GM23338 (cell line): ENCODE data around the gene NUCKS1. TPM values are rescaled to one million over a fixed set of nuclear protein-coding genes. Genes with fewer than 3 reads are reported as not detected.

Experiments used
- ATAC-seq: fragments of 200-7000 bp; cut with Tn5 transposase; 3 replicates; pipeline ENCODE4 v1.9.1; 2020
- DNase-seq: peaks from one replicate; pipeline ENCODE4 v3.0.0-alpha.2; 2015; ENCODE audit warnings: low spot score
- H2AFZ ChIP-seq: fragments of 200-600 bp; sonication (generic); 2 replicates; pipeline ENCODE4 v1.8.0; 2016; ENCODE audit warnings: antibody characterized with exemption, mild to moderate bottlenecking, moderate library complexity
- H3F3A ChIP-seq: fragments of 200-600 bp; sonication (generic); replicated peaks from 2 replicates; pipeline ENCODE4 v1.8.0; 2017; ENCODE audit warnings: antibody characterized with exemption, mixed run types, low read depth
- H3K27ac ChIP-seq: fragments of 200-600 bp; sonication (generic); 2 replicates; pipeline ENCODE4 v1.6.1; 2016; ENCODE audit warnings: low read depth
- H3K27me3 ChIP-seq: fragments of 200-600 bp; sonication (generic); 2 replicates; pipeline ENCODE4 v1.8.0; 2016; ENCODE audit warnings: mild to moderate bottlenecking, mixed run types, moderate library complexity; ENCODE audit not compliant: insufficient read depth
- H3K36me3 ChIP-seq: fragments of 200-600 bp; sonication (generic); 2 replicates; pipeline ENCODE4 v1.8.0; 2016; ENCODE audit warnings: mild to moderate bottlenecking; ENCODE audit not compliant: insufficient read depth
- H3K4me1 ChIP-seq: fragments of 200-600 bp; sonication (generic); 2 replicates; pipeline ENCODE4 v1.8.0; 2016; ENCODE audit warnings: mild to moderate bottlenecking, moderate library complexity; ENCODE audit not compliant: insufficient read depth
- H3K4me2 ChIP-seq: fragments of 200-600 bp; sonication (generic); 2 replicates; pipeline ENCODE4 v1.7.1; 2017; ENCODE audit warnings: mixed run types
- H3K4me3 ChIP-seq: fragments of 200-600 bp; sonication (generic); 2 replicates; pipeline ENCODE4 v1.6.1; 2016; ENCODE audit warnings: mixed run types
- H3K79me2 ChIP-seq: fragments of 200-600 bp; sonication (generic); replicated peaks from 2 replicates; pipeline ENCODE4 v1.8.0; 2017; ENCODE audit warnings: mild to moderate bottlenecking; ENCODE audit not compliant: insufficient read depth
- H3K9me2 ChIP-seq: fragments of 200-600 bp; sonication (generic); 2 replicates; pipeline ENCODE4 v1.8.0; 2017; ENCODE audit not compliant: insufficient read depth
- H4K20me1 ChIP-seq: fragments of 200-600 bp; sonication (generic); replicated peaks from 2 replicates; pipeline ENCODE4 v1.8.0; 2017; ENCODE audit warnings: mild to moderate bottlenecking; ENCODE audit not compliant: insufficient read depth
- H3K27ac Mint-ChIP-seq: 2 replicates; pipeline ENCODE4 v1.8.0; 2020; ENCODE audit warnings: inconsistent platforms, mild to moderate bottlenecking, moderate library complexity, mixed read lengths
- H3K27me3 Mint-ChIP-seq: 3 replicates; pipeline ENCODE4 v1.8.0; 2022; ENCODE audit warnings: low read depth, mild to moderate bottlenecking, moderate library complexity, mixed read lengths, inconsistent platforms; ENCODE audit not compliant: insufficient read depth, poor library complexity
- H3K36me3 Mint-ChIP-seq: 3 replicates; pipeline ENCODE4 v1.8.0; 2021; ENCODE audit warnings: low read depth, mild to moderate bottlenecking, inconsistent platforms, moderate library complexity, mixed read lengths
- H3K4me1 Mint-ChIP-seq: 3 replicates; pipeline ENCODE4 v1.8.0; 2020; ENCODE audit warnings: mild to moderate bottlenecking, inconsistent platforms, mixed read lengths
- H3K4me3 Mint-ChIP-seq: 3 replicates; pipeline ENCODE4 v1.8.0; 2021; ENCODE audit warnings: moderate library complexity, mild to moderate bottlenecking, inconsistent platforms, mixed read lengths
- H3K9me3 Mint-ChIP-seq: 3 replicates; pipeline ENCODE4 v1.8.0; 2020; ENCODE audit warnings: moderate library complexity, mild to moderate bottlenecking, inconsistent platforms, mixed read lengths
- CREB1 ChIP-seq: fragments of 250-450 bp; sonication (Bioruptor Pico); IDR thresholded peaks from 2 replicates; pipeline ENCODE4 v1.5.0; 2020; ENCODE audit warnings: low read depth, mild to moderate bottlenecking, moderate library complexity
- EZH2phosphoT487 ChIP-seq: fragments of 200-600 bp; sonication (generic); IDR thresholded peaks from one replicate; pipeline ENCODE4 v1.8.1; 2018; ENCODE audit warnings: antibody characterized with exemption; ENCODE audit not compliant: unreplicated experiment
- JUNB ChIP-seq: IDR thresholded peaks from one replicate; pipeline ENCODE4 v1.6.1; 2016; ENCODE audit warnings: antibody characterized with exemption; ENCODE audit not compliant: unreplicated experiment
- NANOG ChIP-seq: IDR thresholded peaks from 2 replicates; pipeline ENCODE4 v1.6.1; 2016; ENCODE audit warnings: antibody characterized with exemption, borderline replicate concordance
- POLR2AphosphoS5 ChIP-seq: IDR thresholded peaks from 2 replicates; pipeline ENCODE4 v1.6.1; 2016; ENCODE audit warnings: antibody characterized with exemption, low read depth
- STAT1 ChIP-seq: IDR thresholded peaks from one replicate; pipeline ENCODE4 v1.6.1; 2016; ENCODE audit warnings: antibody characterized with exemption; ENCODE audit not compliant: unreplicated experiment
- ZNF114 ChIP-seq: fragments of 250-450 bp; sonication (Bioruptor Pico); IDR thresholded peaks from 2 replicates; pipeline ENCODE4 v1.5.0; 2020; ENCODE audit warnings: mild to moderate bottlenecking, moderate library complexity
- ZNF331 ChIP-seq: fragments of 250-450 bp; sonication (Bioruptor Pico); IDR thresholded peaks from 2 replicates; pipeline ENCODE4 v1.5.0; 2020; ENCODE audit warnings: low read depth, mild to moderate bottlenecking, moderate library complexity
- polyA plus RNA-seq: library from polyadenylated mRNA; unstranded; fragments of >200 nt; fragmentation: Nextera tagmentation; extraction: Ambion mirVana; gene quantifications from 2 replicates; pipeline ENCODE4 v1.2.1, GENCODE V29; 2016
- total RNA-seq: library from RNA; depleted of rRNA; stranded (reverse); fragments of >200 nt; shearing (Covaris generic); gene quantifications from 2 replicates; pipeline ENCODE4 v1.2.3, GENCODE V29; 2014
- TF ChIP-seq, protein P1 (sequence below), 2 experiments: fragments of 200-600 bp in 1 of 2; sonication (generic) in 1 of 2; conservative IDR thresholded peaks; 2 replicates each; pipeline versions ENCODE4 v1.5.1 to v1.6.1; 2016 to 2017; ENCODE audit warnings: antibody characterized with exemption in 2 of 2, low read depth in 2 of 2, mild to moderate bottlenecking in 2 of 2, moderate library complexity in 1 of 2
- TF ChIP-seq, protein P2 (sequence below): IDR thresholded peaks from one replicate; pipeline ENCODE4 v1.6.1; 2018; ENCODE audit warnings: antibody characterized with exemption; ENCODE audit not compliant: unreplicated experiment
- TF ChIP-seq, protein P3 (sequence below): IDR thresholded peaks from 2 replicates; pipeline ENCODE4 v1.6.1; 2016; ENCODE audit warnings: antibody characterized with exemption

NUCKS1 gene
- total and polyA plus RNA-seq, 2 experiments from 2014 or later, result 255 to 307 TPM

DNA sequence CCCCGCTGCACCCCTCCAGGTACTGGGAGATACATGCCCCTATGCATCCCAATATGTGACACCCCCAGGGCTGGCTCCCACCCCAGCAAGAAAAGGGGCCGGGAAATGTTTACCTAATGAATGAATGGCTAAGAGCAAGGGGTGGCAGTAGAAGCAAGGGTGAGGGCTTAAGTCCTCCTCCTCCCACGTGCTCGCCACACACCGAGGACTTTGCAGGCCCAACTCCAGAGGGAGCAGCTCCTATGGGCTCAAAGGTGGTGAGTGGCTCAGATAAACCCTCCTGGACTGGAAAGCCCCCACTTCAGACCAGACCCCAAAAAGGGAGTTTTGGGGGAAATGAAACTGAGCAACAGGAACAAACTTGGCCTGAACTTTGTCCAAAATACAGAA lies 81.0 kb downstream of the NUCKS1 start:
- TF ChIP-seq STAT1 (no peak), JUNB (no peak)
- TF ChIP-seq, protein P1, sequence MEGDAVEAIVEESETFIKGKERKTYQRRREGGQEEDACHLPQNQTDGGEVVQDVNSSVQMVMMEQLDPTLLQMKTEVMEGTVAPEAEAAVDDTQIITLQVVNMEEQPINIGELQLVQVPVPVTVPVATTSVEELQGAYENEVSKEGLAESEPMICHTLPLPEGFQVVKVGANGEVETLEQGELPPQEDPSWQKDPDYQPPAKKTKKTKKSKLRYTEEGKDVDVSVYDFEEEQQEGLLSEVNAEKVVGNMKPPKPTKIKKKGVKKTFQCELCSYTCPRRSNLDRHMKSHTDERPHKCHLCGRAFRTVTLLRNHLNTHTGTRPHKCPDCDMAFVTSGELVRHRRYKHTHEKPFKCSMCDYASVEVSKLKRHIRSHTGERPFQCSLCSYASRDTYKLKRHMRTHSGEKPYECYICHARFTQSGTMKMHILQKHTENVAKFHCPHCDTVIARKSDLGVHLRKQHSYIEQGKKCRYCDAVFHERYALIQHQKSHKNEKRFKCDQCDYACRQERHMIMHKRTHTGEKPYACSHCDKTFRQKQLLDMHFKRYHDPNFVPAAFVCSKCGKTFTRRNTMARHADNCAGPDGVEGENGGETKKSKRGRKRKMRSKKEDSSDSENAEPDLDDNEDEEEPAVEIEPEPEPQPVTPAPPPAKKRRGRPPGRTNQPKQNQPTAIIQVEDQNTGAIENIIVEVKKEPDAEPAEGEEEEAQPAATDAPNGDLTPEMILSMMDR (conservative IDR thresholded peaks at IDR 0.05; ENCODE audit: low read depth in 2 of 2), result 0 out of 4 replicates have a peak, but pooled peaks of 1 of the 2 experiments have one; percentile 12
- H3K9me2 ChIP-seq, result no peaks in the 10 kb centered on the region
- H3K27me3 Mint-ChIP-seq, result peaks cover 16% of the 10 kb centered on the region
- no peaks in the 10 kb centered on the region for H3K9me3 Mint-ChIP-seq
- H3K27me3 ChIP-seq, result no peaks in the 10 kb centered on the region
- ATAC-seq (0 out of 3 replicates have a peak, but pooled peaks have one; percentile 2), DNase-seq (no peak)
- no peaks in the 10 kb centered on the region; the same call in 1 of the 2 replicates for H4K20me1 ChIP-seq
- H3K4me1 Mint-ChIP-seq, result peaks cover 72% of the 10 kb centered on the region
- peak overlapping the region; percentile 78 for H3K4me2 ChIP-seq
- no peak overlapping the region; the same call in 2 of the 3 replicates for H3K4me3 Mint-ChIP-seq
- H3K36me3 Mint-ChIP-seq, result no peaks in the 10 kb centered on the region
- H3K27ac ChIP-seq, result no peak overlapping the region
- no peak overlapping the region for H2AFZ ChIP-seq
- peak overlapping the region; percentile 84; the same call in 1 of the 2 replicates for H3K27ac Mint-ChIP-seq
- peaks cover 30% of the 10 kb centered on the region for H3K79me2 ChIP-seq
- H3K4me3 ChIP-seq, result no peak overlapping the region
- H3F3A ChIP-seq, result 0 out of 2 replicates have a peak, but pooled peaks cover 5% of the 10 kb centered on the region
- H3K4me1 ChIP-seq, result peaks cover 56% of the 10 kb centered on the region
- H3K36me3 ChIP-seq, result no peaks in the 10 kb centered on the region

DNA sequence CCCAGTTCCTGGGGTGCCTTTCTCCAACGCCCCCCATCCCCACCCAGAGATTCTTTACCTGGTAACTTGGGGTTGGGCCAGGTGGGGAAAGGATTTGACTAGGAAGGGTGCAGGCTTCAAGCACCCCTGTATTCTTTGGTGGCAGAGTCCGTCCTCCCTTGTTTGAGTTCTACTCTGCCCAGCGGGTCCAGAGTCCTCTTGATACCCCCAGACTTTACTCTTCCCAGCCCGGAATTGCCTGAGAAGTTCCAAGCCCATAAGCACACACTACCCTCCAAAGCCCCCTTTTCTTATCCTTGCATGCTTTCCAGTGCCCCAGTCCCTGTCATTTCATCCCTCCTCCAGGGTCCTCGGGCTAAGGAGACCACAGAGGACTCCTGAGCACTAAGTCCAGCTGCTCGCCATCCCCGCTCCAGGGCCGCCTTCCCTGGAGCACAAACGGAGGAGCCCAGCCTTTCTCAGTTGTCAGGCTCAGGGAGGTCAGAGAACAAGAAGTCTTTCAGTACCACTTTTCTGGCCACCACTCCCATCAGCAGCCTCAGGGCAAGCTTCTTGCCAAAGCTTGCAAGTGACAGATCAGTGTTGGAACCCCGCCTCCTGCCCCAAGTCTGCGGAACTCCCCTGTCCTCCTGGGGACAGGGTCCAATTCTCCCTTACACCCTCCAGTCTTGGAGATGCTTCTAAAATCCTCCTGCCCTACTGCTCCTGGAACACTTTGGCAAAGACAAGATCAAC lies 81.9 kb downstream of the NUCKS1 start:
- 0 out of 2 replicates have a peak, but pooled peaks cover 5% of the 10 kb centered on the region for H3F3A ChIP-seq
- peaks cover 48% of the 10 kb centered on the region for H3K4me1 ChIP-seq
- no peaks in the 10 kb centered on the region for H3K36me3 ChIP-seq
- H3K79me2 ChIP-seq, result peaks cover 30% of the 10 kb centered on the region
- Mint-ChIP-seq H3K4me3 (no peak overlapping the region), H3K27ac (no peak overlapping the region), H3K9me3 (no peaks in the 10 kb centered on the region), H3K36me3 (no peaks in the 10 kb centered on the region), H3K27me3 (peaks cover 16% of the 10 kb centered on the region), H3K4me1 (peaks cover 67% of the 10 kb centered on the region)
- H3K4me2 ChIP-seq, result no peak overlapping the region
- no peak for DNase-seq
- H2AFZ ChIP-seq, result no peak overlapping the region
- no peaks in the 10 kb centered on the region for H3K27me3 ChIP-seq
- no peak overlapping the region for H3K27ac ChIP-seq
- no peaks in the 10 kb centered on the region; the same call in 1 of the 2 replicates for H4K20me1 ChIP-seq
- no peak overlapping the region for H3K4me3 ChIP-seq
- H3K9me2 ChIP-seq, result no peaks in the 10 kb centered on the region
- ATAC-seq, result no peak
- TF ChIP-seq STAT1 (no peak), NANOG (no peak), ZNF114 (CRISPR knock-in tag) (no peak), EZH2phosphoT487 (no peak), JUNB (no peak), CREB1 (CRISPR knock-in tag) (no peak), POLR2AphosphoS5 (no peak), ZNF331 (no peak)
- TF ChIP-seq, protein P1 (conservative IDR thresholded peaks at IDR 0.05; ENCODE audit: low read depth in 2 of 2), result no peak
- TF ChIP-seq, protein P2, sequence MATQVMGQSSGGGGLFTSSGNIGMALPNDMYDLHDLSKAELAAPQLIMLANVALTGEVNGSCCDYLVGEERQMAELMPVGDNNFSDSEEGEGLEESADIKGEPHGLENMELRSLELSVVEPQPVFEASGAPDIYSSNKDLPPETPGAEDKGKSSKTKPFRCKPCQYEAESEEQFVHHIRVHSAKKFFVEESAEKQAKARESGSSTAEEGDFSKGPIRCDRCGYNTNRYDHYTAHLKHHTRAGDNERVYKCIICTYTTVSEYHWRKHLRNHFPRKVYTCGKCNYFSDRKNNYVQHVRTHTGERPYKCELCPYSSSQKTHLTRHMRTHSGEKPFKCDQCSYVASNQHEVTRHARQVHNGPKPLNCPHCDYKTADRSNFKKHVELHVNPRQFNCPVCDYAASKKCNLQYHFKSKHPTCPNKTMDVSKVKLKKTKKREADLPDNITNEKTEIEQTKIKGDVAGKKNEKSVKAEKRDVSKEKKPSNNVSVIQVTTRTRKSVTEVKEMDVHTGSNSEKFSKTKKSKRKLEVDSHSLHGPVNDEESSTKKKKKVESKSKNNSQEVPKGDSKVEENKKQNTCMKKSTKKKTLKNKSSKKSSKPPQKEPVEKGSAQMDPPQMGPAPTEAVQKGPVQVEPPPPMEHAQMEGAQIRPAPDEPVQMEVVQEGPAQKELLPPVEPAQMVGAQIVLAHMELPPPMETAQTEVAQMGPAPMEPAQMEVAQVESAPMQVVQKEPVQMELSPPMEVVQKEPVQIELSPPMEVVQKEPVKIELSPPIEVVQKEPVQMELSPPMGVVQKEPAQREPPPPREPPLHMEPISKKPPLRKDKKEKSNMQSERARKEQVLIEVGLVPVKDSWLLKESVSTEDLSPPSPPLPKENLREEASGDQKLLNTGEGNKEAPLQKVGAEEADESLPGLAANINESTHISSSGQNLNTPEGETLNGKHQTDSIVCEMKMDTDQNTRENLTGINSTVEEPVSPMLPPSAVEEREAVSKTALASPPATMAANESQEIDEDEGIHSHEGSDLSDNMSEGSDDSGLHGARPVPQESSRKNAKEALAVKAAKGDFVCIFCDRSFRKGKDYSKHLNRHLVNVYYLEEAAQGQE, result no peak
- TF ChIP-seq, protein P3, sequence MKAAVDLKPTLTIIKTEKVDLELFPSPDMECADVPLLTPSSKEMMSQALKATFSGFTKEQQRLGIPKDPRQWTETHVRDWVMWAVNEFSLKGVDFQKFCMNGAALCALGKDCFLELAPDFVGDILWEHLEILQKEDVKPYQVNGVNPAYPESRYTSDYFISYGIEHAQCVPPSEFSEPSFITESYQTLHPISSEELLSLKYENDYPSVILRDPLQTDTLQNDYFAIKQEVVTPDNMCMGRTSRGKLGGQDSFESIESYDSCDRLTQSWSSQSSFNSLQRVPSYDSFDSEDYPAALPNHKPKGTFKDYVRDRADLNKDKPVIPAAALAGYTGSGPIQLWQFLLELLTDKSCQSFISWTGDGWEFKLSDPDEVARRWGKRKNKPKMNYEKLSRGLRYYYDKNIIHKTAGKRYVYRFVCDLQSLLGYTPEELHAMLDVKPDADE, result no peak
